GM13976 (cell line): Measurements from ENCODE around the gene DMBT1.

Experiments
- DNase-seq: peaks from one replicate; pipeline ENCODE4 v3.0.0; 2012; ENCODE audit warnings: low spot score
- in situ Hi-C: fragments of 300-500 bp; cut with MboI; formaldehyde crosslinking; loops from one replicate; pipeline ENCODE4 v1.12.0; 2022; ENCODE audit warnings: low sequenced_read_pairs, mixed read lengths, inconsistent platforms; ENCODE audit not compliant: unreplicated experiment
- TF ChIP-seq, protein P1 (sequence below): IDR thresholded peaks from 2 replicates; pipeline ENCODE4 v1.5.1; 2012; ENCODE audit warnings: borderline replicate concordance, mild to moderate bottlenecking; ENCODE audit not compliant: insufficient read depth; ENCODE audit errors: extremely low read depth, missing control alignments, control extremely low read depth

The DMBT1 gene

DNA sequence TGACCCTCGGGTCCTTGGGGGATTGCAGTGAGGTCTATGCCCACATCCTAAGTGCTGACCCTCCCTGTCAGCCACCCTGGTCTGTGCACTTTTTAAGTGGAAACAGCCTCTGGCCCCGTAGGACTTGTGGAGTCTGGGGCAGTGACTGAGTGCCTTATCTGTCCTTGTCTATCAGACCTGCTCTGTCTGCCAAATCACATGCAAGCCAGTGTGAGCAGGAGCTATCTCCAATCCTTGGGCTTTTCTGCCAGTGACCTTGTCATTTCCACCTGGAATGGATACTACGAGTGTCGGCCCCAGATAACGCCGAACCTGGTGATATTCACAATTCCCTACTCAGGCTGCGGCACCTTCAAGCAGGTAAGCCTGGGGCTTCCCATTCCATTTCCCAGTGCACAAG lies 76.4 kb downstream of the DMBT1 start:
- TF ChIP-seq, protein P1, sequence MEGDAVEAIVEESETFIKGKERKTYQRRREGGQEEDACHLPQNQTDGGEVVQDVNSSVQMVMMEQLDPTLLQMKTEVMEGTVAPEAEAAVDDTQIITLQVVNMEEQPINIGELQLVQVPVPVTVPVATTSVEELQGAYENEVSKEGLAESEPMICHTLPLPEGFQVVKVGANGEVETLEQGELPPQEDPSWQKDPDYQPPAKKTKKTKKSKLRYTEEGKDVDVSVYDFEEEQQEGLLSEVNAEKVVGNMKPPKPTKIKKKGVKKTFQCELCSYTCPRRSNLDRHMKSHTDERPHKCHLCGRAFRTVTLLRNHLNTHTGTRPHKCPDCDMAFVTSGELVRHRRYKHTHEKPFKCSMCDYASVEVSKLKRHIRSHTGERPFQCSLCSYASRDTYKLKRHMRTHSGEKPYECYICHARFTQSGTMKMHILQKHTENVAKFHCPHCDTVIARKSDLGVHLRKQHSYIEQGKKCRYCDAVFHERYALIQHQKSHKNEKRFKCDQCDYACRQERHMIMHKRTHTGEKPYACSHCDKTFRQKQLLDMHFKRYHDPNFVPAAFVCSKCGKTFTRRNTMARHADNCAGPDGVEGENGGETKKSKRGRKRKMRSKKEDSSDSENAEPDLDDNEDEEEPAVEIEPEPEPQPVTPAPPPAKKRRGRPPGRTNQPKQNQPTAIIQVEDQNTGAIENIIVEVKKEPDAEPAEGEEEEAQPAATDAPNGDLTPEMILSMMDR, result no peak
- no peak for DNase-seq
- in situ Hi-C loops, result no loop called here

DNA sequence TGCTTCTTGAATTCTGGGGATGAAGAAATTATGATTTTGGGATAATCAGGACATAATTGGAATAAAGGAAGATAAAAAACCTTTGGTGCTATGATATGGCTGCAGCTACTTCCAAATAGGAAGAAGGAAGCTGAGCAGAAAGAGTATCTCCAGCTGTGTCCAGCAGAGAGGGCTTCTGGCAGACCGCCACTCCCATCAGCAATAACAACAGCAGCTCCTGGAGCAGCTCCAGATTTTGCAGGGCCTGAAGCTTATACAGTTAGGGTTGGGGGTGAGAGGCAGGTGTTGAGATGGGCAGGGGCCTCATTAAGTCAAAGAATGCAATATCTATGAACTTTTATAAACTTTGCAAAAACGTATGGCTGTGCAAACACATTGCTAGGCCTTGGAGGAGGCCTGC lies 76.8 kb downstream of the DMBT1 start:
- no peak for DNase-seq
- TF ChIP-seq, protein P1, result no peak
- in situ Hi-C loops, result no loop called here

DNA sequence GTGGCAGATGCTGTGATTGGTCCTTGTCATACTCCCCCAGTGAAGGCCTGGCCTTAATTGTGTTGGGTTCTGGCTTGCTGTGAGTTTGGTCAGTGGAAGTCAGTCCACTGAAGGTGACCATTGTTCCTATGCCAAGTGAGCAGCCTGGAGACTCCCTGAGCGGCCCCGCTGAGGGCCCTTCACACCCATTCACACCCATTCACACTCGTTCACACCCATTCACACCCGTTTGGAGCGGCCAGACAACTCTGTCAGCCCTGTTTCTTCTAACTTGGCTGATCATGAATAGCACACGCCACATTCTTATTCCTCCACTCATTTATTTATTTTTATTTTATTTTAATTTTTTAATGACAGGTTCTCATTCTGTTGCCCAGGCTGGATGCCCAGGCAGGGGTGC lies 77.6 kb downstream of the DMBT1 start:
- DNase-seq, result no peak
- TF ChIP-seq, protein P1, result no peak
- in situ Hi-C loops, result no loop called here

DNA sequence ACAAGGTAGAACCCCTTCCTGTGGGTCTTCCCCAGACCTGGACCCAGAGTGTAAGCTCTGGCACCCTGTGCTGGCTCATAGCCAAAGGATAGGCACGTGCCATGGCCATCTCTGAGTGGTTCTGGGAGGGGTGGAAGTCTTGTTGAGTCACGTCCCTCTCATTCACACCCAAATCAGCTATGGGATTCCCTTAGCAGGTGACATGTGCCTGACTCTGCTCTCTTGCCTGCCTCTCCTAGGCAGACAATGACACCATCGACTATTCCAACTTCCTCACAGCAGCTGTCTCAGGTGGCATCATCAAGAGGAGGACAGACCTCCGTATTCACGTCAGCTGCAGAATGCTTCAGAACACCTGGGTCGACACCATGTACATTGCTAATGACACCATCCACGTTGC lies 79.2 kb downstream of the DMBT1 start:
- TF ChIP-seq, protein P1, result no peak
- no peak for DNase-seq
- in situ Hi-C loops, result no loop called here

DNA sequence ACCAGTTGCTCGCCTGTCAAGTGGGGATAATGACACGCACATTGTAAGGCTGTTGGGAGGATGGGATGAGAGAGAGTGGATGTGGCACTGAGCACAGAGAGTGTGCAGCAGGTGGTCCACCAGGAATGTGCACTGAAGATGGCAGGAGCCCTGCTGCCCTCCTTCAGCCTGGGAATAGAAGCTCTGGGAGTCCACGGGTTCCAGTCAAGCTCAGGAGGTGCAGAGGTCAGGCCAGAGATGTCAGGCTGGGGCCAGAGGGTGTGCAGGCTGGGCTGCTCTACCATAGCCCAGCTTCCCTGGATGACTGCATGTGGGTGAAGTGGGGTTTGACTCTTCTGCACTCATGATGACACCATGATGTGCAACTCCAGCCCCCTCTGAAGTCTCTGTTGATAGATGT lies 80.4 kb downstream of the DMBT1 start:
- DNase-seq, result no peak
- in situ Hi-C loops, result no loop called here
- TF ChIP-seq, protein P1, result no peak

DNA sequence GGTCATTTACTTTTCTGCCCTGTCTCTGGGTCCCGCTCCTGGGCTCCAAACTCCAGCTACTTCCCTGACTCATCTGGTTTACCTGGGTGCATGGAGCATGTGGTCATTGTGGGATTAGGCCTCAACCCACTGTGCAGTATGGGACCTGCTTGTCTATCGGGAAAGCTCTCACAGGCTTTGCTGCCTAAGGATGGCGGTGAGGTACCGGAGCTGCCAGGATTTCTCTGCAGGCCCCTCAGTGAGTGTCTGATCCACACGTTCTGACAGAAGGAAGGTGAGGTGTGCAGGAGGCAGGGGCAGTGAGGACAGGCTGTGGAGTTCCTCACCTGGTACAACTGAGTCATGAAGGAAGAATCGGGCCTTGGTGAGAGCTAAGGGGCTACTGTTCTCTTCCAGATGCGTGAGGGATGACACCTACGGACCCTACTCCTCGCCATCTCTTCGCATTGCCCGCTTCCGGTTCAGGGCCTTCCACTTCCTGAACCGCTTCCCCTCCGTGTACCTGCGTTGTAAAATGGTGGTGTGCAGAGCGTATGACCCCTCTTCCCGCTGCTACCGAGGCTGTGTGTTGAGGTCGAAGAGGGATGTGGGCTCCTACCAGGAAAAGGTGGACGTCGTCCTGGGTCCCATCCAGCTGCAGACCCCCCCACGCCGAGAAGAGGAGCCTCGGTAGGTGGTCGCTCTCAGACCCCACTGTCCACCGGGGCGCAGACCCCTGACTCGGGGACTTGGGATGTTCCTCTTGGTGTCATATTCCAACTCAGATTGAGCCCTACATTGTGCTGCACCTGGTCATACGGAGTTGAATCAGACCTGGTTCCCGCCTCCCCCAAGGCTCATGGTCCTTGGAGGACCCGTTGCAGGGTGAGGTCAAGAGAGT lies 82.4 kb downstream of the DMBT1 start:
- in situ Hi-C loops, result no loop called here
- TF ChIP-seq, protein P1, result no peak
- no peak for DNase-seq

DNA sequence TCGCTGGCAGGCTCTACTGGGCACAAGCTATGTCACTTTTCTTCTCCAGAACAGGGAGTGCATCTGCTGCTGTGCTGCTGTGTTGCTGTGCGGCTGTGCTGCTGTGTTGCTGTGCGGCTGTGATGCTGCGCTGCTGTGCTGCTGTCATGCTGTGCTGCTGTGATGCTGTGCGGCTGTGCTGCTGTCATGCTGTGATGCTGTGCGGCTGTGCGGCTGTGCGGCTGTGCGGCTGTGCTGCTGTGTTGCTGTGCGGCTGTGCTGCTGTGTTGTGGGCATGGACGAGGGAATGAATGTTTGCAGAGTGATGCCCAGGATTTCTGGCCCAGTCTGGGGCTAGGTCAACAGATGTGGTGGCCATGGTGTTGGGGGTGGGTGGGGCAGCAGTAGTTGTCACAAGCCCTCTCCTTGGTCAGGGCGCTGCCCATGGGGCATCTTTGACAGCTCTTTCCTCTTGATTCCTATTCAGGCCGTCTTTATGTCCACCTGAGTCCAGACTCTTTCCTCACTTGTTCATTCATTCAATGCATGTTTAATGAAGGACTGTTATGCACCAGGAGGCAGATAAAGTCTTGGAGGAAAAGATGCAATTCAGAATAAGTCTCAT lies 83.5 kb downstream of the DMBT1 start:
- TF ChIP-seq, protein P1, result no peak
- in situ Hi-C loops, result no loop called here
- no peak for DNase-seq
